ENCODE measurements around the gene PDLIM7.
A peak's percentile ranks its signal among the peaks of the same experiment; 100 is the strongest.

Gene PDLIM7

DNA sequence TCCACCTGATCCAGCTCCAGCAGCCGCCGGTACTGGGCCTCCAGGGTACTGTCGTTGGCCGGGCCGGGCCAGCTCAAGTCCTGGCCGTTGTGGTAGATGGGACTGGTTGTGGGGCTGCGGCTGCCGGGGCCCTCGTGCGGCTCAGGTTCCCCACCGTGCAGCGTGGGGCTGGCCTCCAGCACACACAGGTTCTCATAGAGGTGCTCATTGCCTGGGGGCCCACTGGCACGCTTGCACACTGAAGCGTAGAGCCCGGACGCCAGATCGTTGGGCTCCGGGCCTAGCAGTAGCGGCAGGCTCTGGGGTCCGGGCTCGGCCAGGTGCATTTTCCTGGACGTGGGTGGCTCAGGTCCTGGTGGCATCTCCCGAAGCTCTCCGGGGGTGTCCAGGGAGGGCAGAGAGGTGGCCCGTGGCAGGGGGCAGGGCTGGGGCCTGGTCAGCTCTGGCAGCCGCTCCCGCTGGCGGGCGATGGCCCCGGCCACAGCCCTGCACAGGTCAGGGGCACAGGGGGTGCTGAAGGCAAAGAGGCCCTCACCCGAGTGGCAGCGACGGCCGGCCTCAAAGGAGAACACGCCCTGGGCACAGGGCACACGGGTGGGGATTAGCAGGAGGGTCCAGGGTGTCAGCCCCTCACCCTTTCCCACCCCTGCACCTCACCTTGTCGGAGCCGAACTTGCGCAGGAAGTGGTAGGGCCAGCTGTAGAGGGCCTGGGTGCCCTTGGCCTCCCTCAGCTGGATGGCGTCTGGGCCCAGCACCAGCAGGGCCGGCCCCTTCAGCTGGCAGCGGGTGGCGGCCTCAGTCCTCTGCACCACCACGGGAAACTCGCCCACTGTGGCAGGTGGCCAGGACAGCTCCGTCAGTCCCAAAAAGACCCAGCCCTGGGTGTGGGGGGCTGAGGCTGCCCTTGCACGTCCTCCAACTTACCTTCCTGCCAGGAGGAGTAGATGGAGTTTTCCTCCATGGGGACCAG, 7.0 kb upstream of the PDLIM7 start:
- no peak for DNase-seq

DNA sequence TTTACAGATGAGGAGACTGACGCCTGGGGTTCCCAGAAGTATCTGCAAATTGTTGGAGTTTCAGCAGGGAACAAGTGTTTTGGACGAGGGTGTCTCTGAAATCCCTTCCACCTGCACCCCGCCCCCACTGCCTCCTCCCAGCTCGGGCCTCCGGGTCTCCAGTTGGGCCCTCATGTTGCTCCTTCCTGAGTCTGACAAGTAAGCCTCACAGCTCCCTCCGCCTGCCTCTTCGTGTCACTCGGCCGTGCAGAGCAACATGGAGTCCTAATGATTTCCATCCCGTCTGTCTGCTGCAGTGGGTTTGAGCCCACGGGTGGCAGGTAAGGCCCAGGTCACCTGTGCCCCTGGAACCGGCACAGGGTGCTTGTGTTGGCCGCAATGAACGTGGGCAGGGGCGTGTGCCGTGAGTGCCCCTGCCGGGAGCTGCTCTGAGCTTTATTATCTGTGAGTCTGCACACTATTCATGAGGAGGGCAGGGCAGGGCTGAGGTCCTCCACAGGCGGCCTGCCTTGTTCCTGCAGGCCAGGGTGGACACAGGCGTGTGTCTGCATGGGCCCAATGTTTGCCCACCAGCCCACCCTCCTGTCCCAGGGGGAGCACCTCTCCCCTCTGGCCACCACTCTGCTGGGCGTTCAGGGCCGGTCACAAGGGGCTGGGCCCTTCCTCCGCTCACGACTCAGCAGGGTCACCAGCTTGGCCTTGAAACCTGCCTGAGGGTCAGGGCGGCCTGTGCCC, 6.1 kb upstream of the PDLIM7 start:
- DNase-seq: no peak

DNA sequence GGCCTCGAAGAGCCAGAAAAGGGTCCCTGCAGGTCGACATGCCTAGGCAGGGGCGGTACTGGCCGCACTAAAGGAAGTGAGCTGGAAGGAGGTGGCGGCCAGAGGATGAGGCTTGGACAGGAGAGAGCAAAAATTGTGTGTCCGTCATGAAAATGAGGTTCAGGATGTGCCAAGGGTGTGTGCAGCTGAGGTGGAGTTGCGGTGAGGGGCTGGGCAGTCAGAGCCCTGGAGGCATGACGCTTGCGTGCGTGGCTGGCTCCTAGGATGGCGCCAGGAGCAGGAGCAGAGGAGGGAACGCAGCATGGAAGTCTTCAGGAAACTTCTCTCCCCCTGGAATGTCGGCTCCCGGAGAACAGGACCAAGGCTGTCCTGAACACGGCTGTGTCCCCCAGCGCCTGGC, 5.5 kb upstream of the PDLIM7 start:
- no peak for DNase-seq

DNA sequence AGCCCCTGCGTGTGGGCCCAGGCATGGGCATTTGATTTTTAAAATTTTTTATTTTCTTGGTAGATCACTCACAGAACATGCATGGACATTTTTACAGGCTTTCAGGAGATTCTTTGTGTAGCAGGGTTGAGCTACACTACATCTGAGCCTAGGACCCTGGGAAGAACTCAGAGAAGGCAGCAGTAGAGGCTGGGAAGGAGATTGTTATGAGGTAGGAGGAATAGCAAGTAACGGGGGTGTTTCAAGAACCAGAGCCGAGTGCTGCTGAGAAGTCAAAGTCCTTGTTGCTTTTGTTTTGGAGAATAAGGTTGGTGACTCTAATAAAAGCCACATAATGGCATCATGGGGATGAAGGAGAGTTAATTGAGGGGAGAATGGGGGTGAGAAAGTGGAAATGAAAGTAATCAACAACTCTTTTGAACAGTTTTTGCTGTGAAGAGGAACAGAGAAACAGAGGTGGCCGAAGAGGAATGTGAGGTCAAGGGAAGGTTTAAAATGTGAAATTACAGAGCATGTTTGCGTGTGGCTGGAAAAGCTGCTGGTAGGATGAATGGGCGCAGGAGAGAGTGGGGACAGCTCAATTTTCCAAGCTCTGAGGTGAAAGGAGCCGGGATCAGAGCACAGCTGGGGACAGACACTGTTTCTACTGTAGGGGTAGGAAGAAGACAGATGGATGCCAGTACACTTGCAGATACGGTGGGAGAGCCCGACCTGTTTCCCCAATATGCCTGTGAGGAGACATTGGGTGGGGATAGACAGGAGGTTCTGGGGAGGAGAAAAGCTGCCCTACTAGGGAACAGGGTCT, 4.7 kb upstream of the PDLIM7 start:
- no peak for DNase-seq

DNA sequence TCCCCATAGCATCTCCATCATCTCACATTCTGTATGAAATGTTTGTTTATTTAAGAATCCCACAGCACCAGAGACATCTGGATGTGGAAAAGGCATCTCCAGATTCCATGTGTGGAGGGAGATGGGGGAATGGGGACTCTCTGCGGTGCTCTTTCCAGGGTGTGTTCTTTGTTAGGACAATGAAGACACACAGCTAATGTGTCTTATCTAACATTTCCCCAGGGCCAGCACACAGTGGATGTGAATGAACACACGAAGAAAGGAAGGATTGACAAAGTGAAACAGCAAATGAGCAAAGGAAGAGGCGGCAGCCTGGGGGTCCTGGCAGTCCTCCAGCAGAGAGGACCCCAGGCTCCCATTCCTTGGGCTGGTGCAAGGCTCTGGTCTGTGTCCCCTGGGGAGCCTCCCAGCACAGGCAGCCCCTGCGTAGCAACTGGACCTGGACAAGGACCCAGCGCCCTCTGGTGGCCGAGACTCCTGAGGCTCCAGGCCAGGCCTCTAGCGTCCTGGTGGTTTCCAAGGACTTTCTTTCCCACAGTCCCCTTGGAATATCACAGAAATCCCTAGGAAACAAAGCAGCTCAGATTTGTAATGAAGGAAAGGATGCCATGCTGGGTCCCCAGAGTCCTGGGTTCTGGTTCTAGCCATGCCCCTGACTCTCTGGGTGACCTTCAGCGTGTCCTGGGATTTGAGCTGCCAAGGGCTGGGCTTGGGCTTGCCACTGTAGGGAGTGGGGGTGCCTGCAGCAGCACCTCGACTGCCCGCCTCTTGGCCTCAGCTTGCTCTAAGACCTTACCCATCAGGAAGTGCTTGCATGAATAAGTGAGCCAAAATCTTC, 3.5 kb upstream of the PDLIM7 start:
- peak; percentile 91 for DNase-seq

DNA sequence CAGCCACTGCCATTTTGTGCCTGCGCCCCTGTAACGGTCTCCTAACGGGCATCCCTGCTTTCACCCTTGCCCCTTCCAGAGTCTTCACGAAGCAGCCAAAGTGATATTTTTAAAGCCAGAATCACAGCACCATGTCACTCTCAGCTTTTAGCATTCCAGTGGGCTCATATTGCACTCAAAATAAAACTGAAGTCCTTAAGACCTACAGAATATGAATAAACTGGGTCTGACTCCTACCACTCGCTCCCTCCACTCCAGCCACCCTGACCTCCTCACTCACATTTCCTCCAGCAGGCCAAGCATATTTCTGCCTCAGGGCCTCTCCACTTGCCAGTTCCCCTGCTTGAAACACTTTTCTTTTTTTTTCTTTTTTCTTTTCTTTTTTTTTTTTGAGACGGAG, 2.4 kb upstream of the PDLIM7 start:
- DNase-seq: no peak

DNA sequence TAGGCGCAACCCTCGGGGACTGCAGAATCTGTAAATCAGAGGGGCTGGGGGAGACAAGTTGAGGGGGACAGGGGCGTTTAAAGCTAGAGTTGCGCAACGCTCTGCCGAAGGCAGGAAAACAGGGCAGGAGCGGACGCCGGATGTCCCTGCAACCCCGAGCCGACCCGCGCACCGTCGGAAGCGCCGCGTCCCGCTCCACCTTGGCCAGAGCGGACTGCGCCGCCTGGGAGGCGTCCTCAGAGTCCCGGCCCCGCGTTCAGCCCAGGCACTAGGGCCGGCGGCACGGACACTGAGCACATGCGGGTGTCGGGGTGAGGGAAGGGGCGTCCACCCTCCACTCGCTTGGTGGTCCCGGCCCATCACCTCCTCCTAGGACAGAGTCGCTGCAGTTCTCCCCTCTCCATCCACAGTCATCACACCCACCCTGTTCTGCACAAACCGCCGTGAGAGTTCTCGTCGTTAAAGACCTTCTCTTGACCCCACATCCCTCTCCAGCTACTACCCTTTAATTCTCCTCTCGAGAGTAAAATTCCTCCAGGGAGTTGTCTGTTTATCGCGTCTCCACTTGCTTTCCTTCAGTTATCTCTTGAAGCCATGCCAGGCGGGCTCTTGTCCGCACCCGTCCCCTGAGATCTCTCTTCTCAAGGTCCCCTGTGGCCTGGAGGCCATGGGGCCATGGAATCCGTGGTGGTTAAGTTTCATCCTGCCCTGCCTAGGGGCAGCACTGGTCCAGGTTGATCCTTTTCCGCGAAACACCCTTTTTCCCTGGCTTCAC, 796 bp upstream of the PDLIM7 start:
- no peak for DNase-seq

DNA sequence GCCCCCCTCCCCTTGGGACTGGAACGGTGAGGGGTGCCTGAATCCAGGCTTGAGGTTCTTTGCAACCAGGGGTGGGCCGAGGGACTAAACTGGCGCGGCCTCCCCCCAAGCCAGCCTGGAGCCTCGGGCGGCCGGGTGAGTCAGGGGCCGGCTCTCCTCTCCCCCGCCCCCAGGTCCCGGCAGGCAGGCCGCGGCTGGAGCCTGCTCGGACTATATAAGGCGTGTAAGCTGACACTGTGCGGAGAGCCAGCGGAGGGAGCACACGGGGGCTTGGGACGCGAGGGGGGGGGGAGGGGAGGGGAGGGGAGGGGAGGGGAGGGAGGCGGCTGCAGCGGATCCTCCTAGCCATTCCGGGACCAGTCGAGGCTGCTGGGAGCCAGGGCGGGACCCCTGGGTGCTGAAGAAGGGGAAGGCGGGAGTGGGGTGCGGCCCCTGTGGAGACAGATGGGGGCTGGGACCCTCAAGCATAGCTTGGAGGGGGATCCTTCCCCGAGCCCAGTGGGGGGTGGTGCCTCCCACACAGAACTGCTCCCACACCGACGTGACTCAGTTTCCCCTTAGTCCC, 595 bp downstream of the PDLIM7 start:
- DNase-seq: no peak

DNA sequence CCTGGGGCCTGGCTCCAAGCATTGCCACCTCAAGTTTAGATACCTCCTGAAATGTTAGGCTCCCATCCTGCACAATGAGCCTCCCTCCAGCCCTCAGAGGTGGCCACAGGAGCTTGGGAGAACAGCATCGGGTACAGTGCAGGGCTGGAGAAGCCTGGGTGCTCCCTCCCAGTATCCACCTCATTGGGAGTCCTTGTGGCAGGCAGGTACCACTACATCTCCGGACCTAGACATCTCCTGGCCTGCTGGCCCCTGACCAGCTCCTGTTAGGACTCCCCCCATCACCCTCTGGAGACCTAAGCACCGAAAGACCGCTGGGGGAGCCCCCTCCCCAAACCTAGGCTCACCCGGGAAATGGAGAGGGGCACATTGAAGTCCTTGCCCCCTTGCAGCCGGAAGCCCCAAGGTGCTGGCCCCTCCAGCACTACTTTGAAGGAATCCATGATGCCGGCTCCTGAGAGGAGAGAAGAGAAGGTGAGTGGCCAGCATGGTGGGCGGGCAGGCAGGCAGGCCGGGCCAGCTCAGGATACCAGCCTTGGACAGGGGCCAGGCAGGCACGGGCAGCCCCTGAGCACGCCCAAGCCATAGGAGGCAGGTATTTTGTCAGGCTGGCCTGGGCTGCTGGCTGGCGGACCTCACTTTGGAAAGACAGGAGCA, 1.2 kb downstream of the PDLIM7 start:
- no peak for DNase-seq

DNA sequence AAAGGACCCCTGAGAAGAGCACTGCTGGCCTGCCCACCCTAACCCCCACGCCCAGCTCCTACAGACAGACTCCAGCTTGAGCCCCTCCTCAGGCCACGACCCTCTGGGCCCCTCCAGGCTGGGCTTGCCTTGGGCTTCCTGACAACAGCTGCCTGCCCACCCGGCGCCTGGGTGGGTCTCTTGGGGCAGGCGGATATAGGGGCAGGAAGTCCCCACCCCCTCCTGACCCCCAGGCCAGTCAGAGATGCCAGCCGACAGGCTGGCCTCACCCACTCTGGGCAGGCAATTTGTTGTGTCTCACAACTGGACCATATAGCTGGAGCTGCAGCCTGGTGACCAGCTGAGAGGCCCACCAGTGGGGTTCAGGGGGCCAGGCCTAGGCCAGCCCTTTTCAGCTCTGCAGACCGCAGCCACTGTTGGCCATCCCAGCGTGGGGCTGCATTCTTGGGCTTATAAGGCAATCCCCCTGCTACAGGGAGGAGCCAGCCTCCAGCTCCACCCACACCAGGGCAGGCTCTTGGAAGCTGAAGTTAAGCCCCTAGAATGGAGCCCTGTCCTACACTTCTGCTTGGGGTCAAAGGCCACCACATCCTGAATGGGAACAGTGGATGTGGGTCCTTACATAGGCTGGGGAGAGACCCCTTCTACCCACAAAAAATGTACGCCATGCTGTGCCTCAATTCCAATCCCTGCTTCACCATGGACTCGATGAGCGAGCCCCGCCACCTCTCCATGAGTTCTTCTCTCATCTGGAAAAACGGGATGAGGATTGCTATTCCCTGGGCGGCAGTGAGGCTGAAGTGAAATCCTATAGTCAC, 2.0 kb downstream of the PDLIM7 start:
- DNase-seq: no peak

DNA sequence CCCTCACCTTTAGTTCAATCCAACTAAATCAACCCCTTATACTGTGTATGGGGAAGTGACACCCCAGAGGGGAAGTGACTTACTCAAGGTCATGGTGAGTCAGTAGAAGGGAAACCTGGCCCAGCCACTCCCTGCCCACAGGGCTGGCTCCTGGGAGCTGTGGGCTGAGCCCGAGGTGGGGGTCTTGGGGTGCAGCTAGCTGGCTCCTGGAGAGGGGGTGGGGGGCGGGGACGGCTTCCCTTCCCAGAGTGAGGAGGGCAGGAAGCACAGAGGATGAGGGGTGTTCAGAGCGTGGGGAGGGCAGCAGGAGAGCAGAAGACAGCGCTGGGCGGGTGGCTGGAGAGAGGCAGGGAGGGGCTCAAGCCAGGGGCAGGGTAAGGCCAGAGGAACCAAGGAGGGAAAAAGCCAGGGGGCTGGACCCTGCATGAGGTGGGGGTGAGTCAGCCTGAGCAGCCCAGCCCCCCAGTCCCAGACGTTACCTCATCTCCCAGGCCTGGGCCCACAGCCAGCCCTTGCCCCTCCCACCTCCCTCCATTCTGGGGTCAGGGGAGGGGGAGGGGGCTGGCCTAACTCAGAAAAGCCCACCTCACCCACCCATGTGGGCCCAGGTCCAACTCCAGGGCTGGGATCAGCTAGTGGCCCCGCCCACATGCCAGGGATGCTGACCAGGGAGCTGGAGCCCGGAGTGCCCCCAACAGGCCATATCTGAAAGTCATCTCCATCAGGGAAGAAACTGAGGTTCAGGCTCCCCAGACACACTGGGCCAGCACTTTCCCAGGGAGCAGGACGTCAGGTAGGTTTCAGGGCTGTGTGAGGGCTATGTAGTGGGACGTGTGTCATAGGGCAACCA, 2.8 kb downstream of the PDLIM7 start:
- peak; percentile 30 for DNase-seq

DNA sequence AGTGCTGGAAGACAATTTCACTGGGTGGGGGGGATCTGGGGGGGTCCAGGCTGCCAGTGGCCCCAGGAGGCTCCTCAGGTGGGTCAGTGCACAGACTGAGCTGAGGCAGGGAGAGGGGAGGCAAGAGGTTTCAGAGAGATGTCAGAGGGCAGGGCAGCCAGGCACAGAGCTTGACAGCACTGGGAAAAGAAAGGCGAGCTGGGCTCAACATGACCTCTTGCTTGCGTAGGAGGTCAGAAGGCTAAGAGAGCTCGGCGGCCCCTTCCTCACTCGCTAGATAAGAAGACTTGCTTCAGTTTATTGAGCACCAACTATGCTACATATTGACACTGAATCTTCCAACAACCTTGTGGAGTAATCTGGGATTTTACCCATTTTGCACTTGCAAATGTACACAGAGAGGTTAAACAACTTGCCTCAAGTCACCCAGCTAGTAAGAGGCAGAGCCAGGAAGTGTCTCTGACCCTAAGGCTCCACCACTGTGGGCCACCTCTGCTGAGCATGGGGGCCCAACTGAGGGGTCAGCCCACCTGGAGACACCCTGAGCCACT, 3.5 kb downstream of the PDLIM7 start:
- DNase-seq: no peak

DNA sequence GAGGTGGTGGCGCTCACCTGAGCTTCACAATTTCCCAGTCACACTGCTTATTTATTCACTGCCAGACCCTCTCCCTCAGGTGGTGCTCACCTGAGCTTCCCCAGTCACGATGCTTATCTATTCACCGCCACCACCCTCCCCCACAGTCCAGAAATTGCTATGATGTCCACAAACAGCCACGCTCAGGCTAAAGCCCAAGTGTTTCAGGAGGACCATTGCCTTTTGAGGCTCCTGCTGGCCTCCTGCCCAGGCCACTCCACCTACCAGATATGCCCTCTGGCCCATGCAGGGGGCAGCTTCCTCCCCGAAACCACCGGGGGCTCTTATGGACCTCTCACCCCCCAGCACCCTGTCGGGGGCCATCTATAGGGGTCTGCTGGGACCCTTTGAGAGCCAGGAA, 4.6 kb downstream of the PDLIM7 start:
- DNase-seq: no peak

DNA sequence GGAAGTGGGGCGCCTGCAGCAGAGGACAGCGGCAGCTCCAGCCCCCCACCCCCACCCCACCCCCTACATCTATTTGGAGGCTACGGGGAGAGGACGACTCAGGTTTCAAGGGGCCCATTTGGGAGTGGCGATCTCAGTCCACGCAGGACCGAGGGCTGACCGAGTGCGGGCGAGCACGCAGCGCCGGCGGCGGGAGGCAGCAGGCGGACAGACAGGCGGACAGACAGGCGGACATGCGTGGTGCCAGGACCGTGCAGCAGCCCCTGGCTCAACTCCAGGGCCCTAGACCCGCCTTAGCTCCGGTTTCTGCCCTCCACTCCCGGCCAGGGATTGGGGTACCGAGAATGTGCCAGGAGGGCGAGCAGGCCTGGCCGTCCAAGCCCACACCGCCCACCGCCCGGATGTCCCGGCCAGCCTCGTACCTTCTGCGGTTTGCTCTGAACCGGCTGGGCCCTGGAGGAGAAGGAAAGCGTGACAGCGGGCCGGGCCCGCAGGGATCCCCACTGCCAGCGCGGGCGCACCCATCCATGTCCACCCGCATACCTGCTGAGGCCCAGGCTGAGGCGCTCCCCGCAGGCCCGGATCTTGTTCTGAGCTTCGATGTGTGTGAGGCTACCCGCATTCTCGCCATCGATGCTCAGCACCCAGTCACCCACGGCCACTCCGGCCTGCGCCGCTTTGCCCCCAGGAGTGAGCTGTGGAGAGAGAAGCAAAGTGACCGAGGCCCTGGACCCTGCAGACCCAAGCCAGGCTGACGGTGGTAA, 5.2 kb downstream of the PDLIM7 start:
- no peak for DNase-seq

DNA sequence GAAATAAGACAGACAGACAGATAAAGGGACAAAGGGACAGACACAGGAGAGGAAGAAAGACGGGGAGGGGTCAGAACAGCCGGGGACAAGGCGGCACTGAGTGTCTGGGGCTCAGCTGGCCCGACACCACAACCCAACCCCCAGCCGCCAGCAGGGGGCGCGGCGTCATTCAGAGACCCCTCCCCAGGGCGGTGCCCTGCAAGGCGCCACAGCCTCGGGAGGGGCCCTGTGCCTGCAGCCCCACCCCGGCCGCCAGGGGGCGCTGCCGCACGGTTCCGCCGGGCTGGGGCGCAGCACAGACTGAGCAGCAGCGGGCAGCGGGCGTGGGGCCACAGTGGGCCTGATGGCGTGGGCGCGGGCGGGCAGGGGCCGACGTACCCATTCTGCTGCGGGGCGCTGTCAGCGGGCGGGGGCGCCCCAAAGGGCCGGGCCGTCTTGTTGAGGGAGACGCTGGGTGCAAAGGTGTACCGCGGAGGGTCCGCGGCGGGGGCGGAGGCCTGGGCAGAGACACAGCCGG, 5.9 kb downstream of the PDLIM7 start:
- DNase-seq: no peak

DNA sequence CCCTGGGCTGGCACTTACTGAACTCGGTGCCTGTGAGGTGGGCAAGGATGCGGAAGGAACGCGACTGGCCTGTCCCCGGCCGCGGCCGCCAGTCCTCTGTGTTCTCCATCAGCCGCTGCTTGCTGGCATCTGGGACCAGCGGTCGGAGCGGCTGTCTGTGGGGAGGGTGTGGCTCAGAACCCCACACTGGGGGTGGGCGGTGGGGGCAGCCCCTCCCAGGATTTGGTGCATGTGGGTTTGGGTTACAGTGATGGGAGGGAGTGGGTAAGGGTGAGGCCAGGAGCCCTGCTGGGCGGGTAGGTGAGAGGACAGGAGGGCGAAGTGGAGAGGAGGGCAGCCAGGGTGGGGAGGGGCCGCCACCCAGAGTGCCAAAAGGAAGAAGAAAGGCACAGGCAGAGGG, 6.4 kb downstream of the PDLIM7 start:
- no peak for DNase-seq

DNA sequence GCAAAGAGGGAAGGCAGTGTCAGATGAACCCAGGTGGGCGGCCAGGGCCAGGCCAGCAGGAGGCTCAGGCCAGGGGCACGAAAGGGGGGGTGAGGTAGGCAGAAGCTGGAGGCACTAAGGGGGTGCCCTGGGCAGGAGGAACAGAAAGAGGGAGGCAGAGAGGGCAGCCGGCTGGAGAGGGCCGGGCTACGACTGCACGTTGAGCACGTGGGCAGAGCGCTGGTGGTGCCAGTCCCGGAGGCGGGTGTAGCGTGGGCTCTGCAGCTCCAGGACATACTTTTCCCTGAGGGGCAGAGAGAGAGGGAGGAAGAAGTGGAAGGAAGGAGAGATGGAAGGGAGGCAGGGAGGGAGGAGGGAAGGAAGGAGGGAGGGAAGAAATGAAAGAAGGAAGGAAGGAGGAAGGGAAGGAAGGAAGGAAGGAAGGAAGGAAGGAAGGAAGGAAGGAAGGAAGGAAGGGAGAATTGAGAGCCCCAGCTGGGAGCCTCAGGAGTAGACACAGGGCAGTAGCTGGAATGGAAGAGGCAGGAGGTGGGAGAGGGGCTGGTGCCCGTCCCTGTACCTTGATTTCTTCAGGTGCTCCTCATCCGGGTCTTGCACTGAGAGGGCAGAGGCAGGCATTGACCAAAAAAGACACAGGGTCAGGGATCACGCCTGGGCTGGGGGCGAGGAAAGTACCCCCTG, 7.0 kb downstream of the PDLIM7 start:
- DNase-seq: no peak
